ENCODE measurements around the gene ABCC1.

The ABCC1 gene

DNA sequence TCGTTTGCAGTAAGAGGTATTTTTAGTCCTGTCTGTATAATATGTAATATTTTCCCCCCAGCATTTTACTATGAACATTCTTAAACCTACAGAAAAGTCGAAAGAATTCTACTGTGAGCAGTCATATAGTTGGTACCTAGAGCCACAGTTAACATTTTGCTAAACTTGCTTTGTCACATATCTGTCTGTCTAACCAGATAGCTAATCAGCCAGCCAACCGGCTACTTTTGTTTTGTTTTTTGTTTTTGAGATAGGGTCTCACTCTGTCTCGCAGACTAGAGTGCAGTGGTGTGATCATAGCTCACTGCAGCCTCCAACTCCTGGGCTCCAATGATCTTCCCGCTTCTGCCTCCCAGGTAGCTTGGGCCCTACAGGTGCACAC lies 73.3 kb downstream of the ABCC1 start:
- Histone ChIP-seq H3K36me3 (peaks cover 65% of the 10 kb centered on the region), H3K9me3 (no peaks in the 10 kb centered on the region), H3K27me3 (no peaks in the 10 kb centered on the region), H3K4me1 (ENCODE audit: control insufficient read depth in 1 of 2, insufficient read depth in 1 of 2, low read depth in 1 of 2, low read length in 1 of 2) (no peaks in the 10 kb centered on the region), H3K4me3 (ENCODE audit: low read depth in 1 of 2, low read length in 1 of 2) (no peak overlapping the region), H3K27ac (no peak overlapping the region)
- TF ChIP-seq CTCF (IDR thresholded peaks at IDR 0.05): no peak

DNA sequence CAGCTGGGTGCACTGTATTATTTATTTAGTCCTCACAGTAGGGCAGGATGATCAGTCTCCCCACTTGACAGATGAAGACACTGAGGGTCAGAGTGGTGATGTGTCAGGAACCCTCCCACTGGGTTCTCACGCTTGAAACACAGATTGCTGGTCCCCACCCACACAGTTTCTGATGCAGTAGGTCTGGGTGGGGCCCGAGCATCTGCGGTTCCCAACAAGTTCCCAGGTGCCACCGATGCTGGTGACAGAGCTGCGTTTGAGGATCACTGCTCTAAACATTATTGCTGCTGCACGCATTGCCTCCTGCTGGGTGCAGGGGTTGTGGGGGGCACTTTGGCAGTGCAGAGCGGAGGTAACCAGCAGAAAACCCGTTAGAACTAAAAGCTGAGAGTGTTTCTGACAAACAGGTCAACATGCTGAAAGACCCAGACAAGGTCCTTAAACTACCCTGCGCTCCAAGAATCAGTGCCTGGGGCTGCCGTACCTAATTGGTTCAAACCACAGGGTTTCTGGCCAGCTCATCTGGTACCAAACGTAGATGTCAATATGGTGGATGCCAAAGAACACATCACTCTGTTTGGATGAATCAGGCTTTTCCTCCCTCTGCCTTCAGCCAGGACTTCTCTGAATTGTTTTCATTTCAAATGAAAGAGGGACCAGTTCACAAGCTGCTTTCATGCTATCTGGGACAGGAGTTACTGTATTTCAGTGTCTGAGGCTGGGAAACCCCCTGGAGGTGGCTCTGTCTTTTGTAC lies 76.0 kb downstream of the ABCC1 start:
- Histone ChIP-seq H3K36me3 (peaks cover 43% of the 10 kb centered on the region), H3K4me3 (ENCODE audit: low read depth in 1 of 2, low read length in 1 of 2) (no peak overlapping the region), H3K27ac (no peak overlapping the region), H3K4me1 (ENCODE audit: control insufficient read depth in 1 of 2, insufficient read depth in 1 of 2, low read depth in 1 of 2, low read length in 1 of 2) (no peaks in the 10 kb centered on the region), H3K27me3 (no peaks in the 10 kb centered on the region), H3K9me3 (no peaks in the 10 kb centered on the region)
- no peak for TF ChIP-seq CTCF (IDR thresholded peaks at IDR 0.05)

DNA sequence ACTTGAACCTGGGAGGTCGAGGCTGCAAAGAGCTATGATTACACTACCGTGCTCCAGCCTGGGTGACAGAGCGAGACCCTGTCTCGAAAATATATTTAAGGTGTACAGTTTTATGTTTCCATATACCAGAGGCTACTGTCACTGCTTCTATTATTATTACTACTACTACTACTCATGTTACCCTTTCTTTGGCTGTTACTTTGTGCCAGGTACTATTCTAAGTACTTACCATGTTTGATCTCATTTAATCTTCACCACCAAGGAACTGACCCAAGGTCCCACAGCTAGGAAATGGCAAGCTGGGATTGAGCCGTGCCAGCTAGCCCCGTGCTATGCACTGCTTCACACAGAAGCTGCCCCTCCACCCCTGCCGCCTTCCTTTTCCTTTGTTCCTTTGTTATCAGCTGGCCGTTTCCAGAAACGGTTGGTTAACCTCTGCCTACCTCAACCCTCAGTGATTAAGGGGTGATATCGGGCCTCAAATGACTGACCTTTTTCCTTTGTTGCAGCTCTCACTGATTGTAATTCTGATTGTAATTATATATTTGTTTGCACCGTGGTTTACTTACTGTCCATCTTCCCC lies 78.4 kb downstream of the ABCC1 start:
- no peak overlapping the region for H3K27ac ChIP-seq
- no peaks in the 10 kb centered on the region for H3K9me3 ChIP-seq
- no peaks in the 10 kb centered on the region for H3K27me3 ChIP-seq
- no peak for TF ChIP-seq CTCF (IDR thresholded peaks at IDR 0.05)
- H3K36me3 ChIP-seq: peaks cover 25% of the 10 kb centered on the region
- no peaks in the 10 kb centered on the region for H3K4me1 ChIP-seq (ENCODE audit: control insufficient read depth in 1 of 2, insufficient read depth in 1 of 2, low read depth in 1 of 2, low read length in 1 of 2)
- H3K4me3 ChIP-seq (ENCODE audit: low read depth in 1 of 2, low read length in 1 of 2): no peak overlapping the region

GRCh38 chr16:16028311-16028999 lies 79.0 kb downstream of the ABCC1 start:
- no peak overlapping the region for H3K27ac ChIP-seq
- H3K36me3 ChIP-seq: peaks cover 22% of the 10 kb centered on the region
- no peaks in the 10 kb centered on the region for H3K27me3 ChIP-seq
- no peak for TF ChIP-seq CTCF (IDR thresholded peaks at IDR 0.05)
- no peaks in the 10 kb centered on the region for H3K4me1 ChIP-seq (ENCODE audit: control insufficient read depth in 1 of 2, insufficient read depth in 1 of 2, low read depth in 1 of 2, low read length in 1 of 2)
- no peaks in the 10 kb centered on the region for H3K9me3 ChIP-seq
- H3K4me3 ChIP-seq (ENCODE audit: low read depth in 1 of 2, low read length in 1 of 2): no peak overlapping the region

- no peak overlapping the region for H3K27ac ChIP-seq
- no peaks in the 10 kb centered on the region for H3K4me1 ChIP-seq (ENCODE audit: control insufficient read depth in 1 of 2, insufficient read depth in 1 of 2, low read depth in 1 of 2, low read length in 1 of 2)
- H3K36me3 ChIP-seq: peaks cover 18% of the 10 kb centered on the region
- no peak for TF ChIP-seq CTCF (IDR thresholded peaks at IDR 0.05)
- no peaks in the 10 kb centered on the region for H3K9me3 ChIP-seq
- H3K4me3 ChIP-seq (ENCODE audit: low read depth in 1 of 2, low read length in 1 of 2): no peak overlapping the region
- H3K27me3 ChIP-seq: no peaks in the 10 kb centered on the region
Measured at GRCh38 chr16:16029431-16030011, 80.1 kb downstream of the ABCC1 start.
